HG03439 (cell line): Measurements from ENCODE around the gene KYNU.
"Not testable (repeated sequence)": the region's sequence is repeated elsewhere in the genome, so short reads cannot be mapped to it uniquely, and the experiment has no call there.

Experiments
- ATAC-seq: cut with Tn5 transposase; IDR thresholded peaks from one replicate; pipeline ENCODE4 v1.9.1; 2021; ENCODE audit warnings: mild to moderate bottlenecking, moderate library complexity; ENCODE audit not compliant: unreplicated experiment

Gene KYNU

GRCh38 chr2:142877216-142877838 lies at the start of gene KYNU:
TSS of gene KYNU (plus strand) at chr2:142877664. CDS start at chr2:142885368, 7,704 bp downstream.
- ATAC-seq: peak; percentile 57

GRCh38 chr2:142834021-142834420 lies 43.4 kb upstream of the KYNU start:
- no peak for ATAC-seq

GRCh38 chr2:142840436-142840835 lies 37.0 kb upstream of the KYNU start:
- ATAC-seq: no peak

GRCh38 chr2:142841788-142842187 lies 35.7 kb upstream of the KYNU start:
- no peak for ATAC-seq

- ATAC-seq: no peak
Observed at GRCh38 chr2:142842369-142842768, 35.1 kb upstream of the KYNU start.

GRCh38 chr2:142843731-142844130 lies 33.7 kb upstream of the KYNU start:
- no peak for ATAC-seq

GRCh38 chr2:142848023-142848606 lies 29.3 kb upstream of the KYNU start:
- no peak for ATAC-seq

GRCh38 chr2:142849820-142850219 lies 27.6 kb upstream of the KYNU start:
- ATAC-seq: no peak

- no peak for ATAC-seq
Observed at GRCh38 chr2:142853912-142854311, 23.6 kb upstream of the KYNU start.

- ATAC-seq: no peak
Observed at GRCh38 chr2:142857256-142858164, 20.0 kb upstream of the KYNU start.

- ATAC-seq: no peak
Observed at GRCh38 chr2:142858961-142859360, 18.5 kb upstream of the KYNU start.

GRCh38 chr2:142862299-142862698 lies 15.2 kb upstream of the KYNU start:
- ATAC-seq: no peak

- no peak for ATAC-seq
Observed at GRCh38 chr2:142862847-142863246, 14.6 kb upstream of the KYNU start.

- ATAC-seq: no peak
Observed at GRCh38 chr2:142863485-142863961, 13.9 kb upstream of the KYNU start.

GRCh38 chr2:142864605-142865004 lies 12.9 kb upstream of the KYNU start:
- not testable (repeated sequence) for ATAC-seq

- ATAC-seq: peak; percentile 89
Observed at GRCh38 chr2:142865924-142866323, 11.5 kb upstream of the KYNU start.

GRCh38 chr2:142866426-142866825 lies 11.0 kb upstream of the KYNU start:
- ATAC-seq: peak; percentile 21

GRCh38 chr2:142867136-142867535 lies 10.3 kb upstream of the KYNU start:
- no peak for ATAC-seq

GRCh38 chr2:142868229-142868762 lies 9.2 kb upstream of the KYNU start:
- peak; percentile 42 for ATAC-seq

GRCh38 chr2:142869065-142869460 lies 8.4 kb upstream of the KYNU start:
- ATAC-seq: not testable (repeated sequence)

GRCh38 chr2:142869461-142870106 lies 7.9 kb upstream of the KYNU start:
- ATAC-seq: no peak
